Kidney (tissue), 14 donors: Measurements from ENCODE around the gene LNX1. TPM values are rescaled to one million over a fixed set of nuclear protein-coding genes. Genes with fewer than 3 reads are reported as not detected.
A peak's percentile ranks its signal among the peaks of the same experiment; 100 is the strongest.

Experiments used
- DNase-seq, 5 donors: peaks; one replicate each; pipeline ENCODE4 v3.0.0-alpha.2; 2013 to 2020
- FAIRE-seq: peaks from 2 replicates; lab custom pipeline; 2012; peaks lifted over from hg19 to GRCh38; lab: Jason Lieb, UNC
- H3K27ac ChIP-seq, 2 donors: one replicate each; pipeline ENCODE4 v1.7.0; 2013; ENCODE audit warnings: low read depth in 2 of 2, low read length in 2 of 2, inconsistent platforms in 1 of 2
- H3K27me3 ChIP-seq: one replicate; pipeline ENCODE4 v1.7.1; 2013; ENCODE audit warnings: low read length, inconsistent platforms; ENCODE audit not compliant: control insufficient read depth, insufficient read depth
- H3K36me3 ChIP-seq, 3 donors: one replicate each; pipeline versions ENCODE4 v1.7.0 to v1.7.1; 2013; ENCODE audit warnings: low read length in 3 of 3, control low read depth in 1 of 3, inconsistent platforms in 1 of 3; ENCODE audit not compliant: insufficient read depth in 3 of 3, control insufficient read depth in 2 of 3
- H3K4me1 ChIP-seq, 3 donors: one replicate each; pipeline versions ENCODE4 v1.7.0 to v1.7.1; 2013; ENCODE audit warnings: low read length in 3 of 3, inconsistent platforms in 1 of 3, low read depth in 1 of 3; ENCODE audit not compliant: control insufficient read depth in 2 of 3, insufficient read depth in 2 of 3
- H3K4me3 ChIP-seq, 3 donors: one replicate each; pipeline versions ENCODE4 v1.7.0 to v1.8.1; 2013; ENCODE audit warnings: low read length in 3 of 3, control low read depth in 1 of 3, inconsistent platforms in 1 of 3
- H3K9ac ChIP-seq, 3 donors: one replicate each; pipeline versions ENCODE4 v1.7.0 to v1.7.1; 2013; ENCODE audit warnings: low read length in 3 of 3, control low read depth in 1 of 3, inconsistent platforms in 1 of 3
- H3K9me3 ChIP-seq, 3 donors: one replicate each; pipeline versions ENCODE4 v1.7.0 to v1.7.1; 2013; ENCODE audit warnings: low read length in 3 of 3, control low read depth in 1 of 3, inconsistent platforms in 1 of 3; ENCODE audit not compliant: control insufficient read depth in 2 of 3, insufficient read depth in 1 of 3
- CTCF ChIP-seq: IDR thresholded peaks from 3 replicates; pipeline ENCODE4 v1.5.1; 2012; ENCODE audit warnings: mild to moderate bottlenecking, moderate library complexity, borderline replicate concordance; ENCODE audit not compliant: insufficient read depth; ENCODE audit errors: extremely low read depth
- intact Hi-C: fragments of 100-400 bp; cut with DNase I; formaldehyde crosslinking; loops from one replicate; pipeline ENCODE4 v1.11.1; 2022
- polyA plus RNA-seq: library from polyadenylated mRNA; stranded (reverse); fragments of 350-450 nt; fragmentation: Illumina TruSeq; extraction: RNeasy Lipid Tissue Mini Kit (QIAGEN cat#74804); gene quantifications from one replicate; pipeline ENCODE4 v1.2.3, GENCODE V29; 2014; ENCODE audit warnings: low read depth, low replicate concordance; ENCODE audit not compliant: insufficient read depth
- total RNA-seq: library from RNA; stranded (reverse); fragmentation: NEBNext Ultra II Directional; extraction: Animal tissue kit (Norgen Biotek cat#: 25700); gene quantifications from one replicate; pipeline ENCODE4 v1.2.1, GENCODE V29; 2021
- donor health status: control.
- donor health status: control.
- donor health status: control.
- donor health status: control.
- donor health status: control.
- donor health status: DM: yes; HTN: yes; CAD: no.
- donor health status: Normal renal cell carcinoma (clear cell type).

The LNX1 gene
- total and polyA plus RNA-seq, 2 donors from 2014 or later, result 10.2 to 25.6 TPM

GRCh38 chr4:53500546-53500945 lies 90.7 kb downstream of the LNX1 start:
- Histone ChIP-seq H3K27me3 (no peaks in the 10 kb centered on the region), H3K27ac (peak overlapping the region in 1 of 2 donors; percentile 35), H3K9me3 (no peaks in the 10 kb centered on the region), H3K36me3 (peaks cover 0 to 2% (median 0%) of the 10 kb centered on the region in 3 donors), H3K4me1 (peaks cover 0 to 6% (median 4%) of the 10 kb centered on the region in 3 donors), H3K4me3 (no peak overlapping the region), H3K9ac (no peak overlapping the region)
- peak in 2 of 5 donors; percentile 46 to 51 for DNase-seq
- FAIRE-seq, result peak; percentile 41
- no peak for TF ChIP-seq CTCF
- intact Hi-C loops, result no loop called here

GRCh38 chr4:53499791-53500190 lies 91.5 kb downstream of the LNX1 start:
- Histone ChIP-seq H3K9ac (no peak overlapping the region), H3K27me3 (no peaks in the 10 kb centered on the region), H3K9me3 (no peaks in the 10 kb centered on the region), H3K4me1 (peaks cover 0 to 6% (median 4%) of the 10 kb centered on the region in 3 donors), H3K27ac (peak overlapping the region; percentile 30 to 79), H3K4me3 (no peak overlapping the region), H3K36me3 (no peaks in the 10 kb centered on the region)
- FAIRE-seq (no peak), DNase-seq (no peak)
- intact Hi-C loops, result no loop called here
- TF ChIP-seq CTCF, result no peak

- TF ChIP-seq CTCF, result no peak
- no peaks in the 10 kb centered on the region for H3K27me3 ChIP-seq
- H3K4me1 ChIP-seq, result peaks cover 0 to 6% (median 4%) of the 10 kb centered on the region in 3 donors
- H3K9ac ChIP-seq, result no peak overlapping the region
- no peak overlapping the region for H3K27ac ChIP-seq
- intact Hi-C loops, result no loop called here
- DNase-seq, result no peak
- no peak overlapping the region for H3K4me3 ChIP-seq
- peaks cover 0 to under 1% (median 0%) of the 10 kb centered on the region in 3 donors for H3K36me3 ChIP-seq
- FAIRE-seq, result no peak
- H3K9me3 ChIP-seq, result no peaks in the 10 kb centered on the region
Observed at GRCh38 chr4:53498706-53499105, 92.6 kb downstream of the LNX1 start.
